DMS 273 (cell line): Measurements from ENCODE around the gene LRR1.
A peak's percentile ranks its signal among the peaks of the same experiment; 100 is the strongest.

ENCODE experiments used
- DNase-seq: peaks from one replicate; lab custom pipeline; 2025; ENCODE audit not compliant: unreplicated experiment; lab: John Stamatoyannopoulos, UW

LRR1 gene

DNA sequence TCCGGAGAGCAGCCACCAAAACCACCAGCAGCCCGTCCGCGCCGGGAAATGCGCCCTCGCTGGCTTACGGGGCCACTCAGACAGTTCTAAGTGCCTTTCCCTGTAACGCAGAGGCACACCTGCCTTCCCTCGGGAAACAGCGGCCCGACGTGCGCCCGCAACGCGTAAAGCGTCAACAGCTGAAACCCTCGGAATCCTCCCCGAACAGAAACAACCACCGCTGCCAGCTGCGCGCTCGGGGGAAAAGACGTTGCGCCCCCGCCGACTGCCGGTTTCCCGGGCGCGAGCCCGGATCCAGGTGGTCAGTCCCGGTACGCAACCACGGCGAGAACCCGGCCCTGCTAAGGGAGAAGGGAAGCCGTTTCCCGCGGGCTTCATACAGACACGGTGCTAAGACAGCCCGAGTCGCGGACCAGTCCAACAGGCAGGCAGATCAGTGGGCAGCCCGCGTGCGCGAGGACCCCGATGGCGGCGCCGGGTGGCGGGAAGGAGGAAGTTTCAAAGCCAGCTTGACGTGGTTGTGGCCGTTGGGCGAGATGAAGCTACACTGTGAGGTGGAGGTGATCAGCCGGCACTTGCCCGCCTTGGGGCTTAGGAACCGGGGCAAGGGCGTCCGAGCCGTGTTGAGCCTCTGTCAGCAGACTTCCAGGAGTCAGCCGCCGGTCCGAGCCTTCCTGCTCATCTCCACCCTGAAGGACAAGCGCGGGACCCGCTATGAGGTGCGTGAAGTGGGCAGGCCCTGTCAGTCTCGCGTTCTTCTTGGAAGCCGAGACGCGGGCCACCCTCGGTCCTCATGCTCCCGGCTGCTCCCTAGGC, at the start of gene LRR1:
Gene LRR1 (plus strand): TSS at position 456 of the 816 bp plus-strand sequence. CDS start 81 bp downstream, at position 537.
- peak; percentile 93 for DNase-seq

- no peak for DNase-seq
These were observed 49.3 kb upstream of the LRR1 start for GRCh38 chr14:49549446-49549845.

DNA sequence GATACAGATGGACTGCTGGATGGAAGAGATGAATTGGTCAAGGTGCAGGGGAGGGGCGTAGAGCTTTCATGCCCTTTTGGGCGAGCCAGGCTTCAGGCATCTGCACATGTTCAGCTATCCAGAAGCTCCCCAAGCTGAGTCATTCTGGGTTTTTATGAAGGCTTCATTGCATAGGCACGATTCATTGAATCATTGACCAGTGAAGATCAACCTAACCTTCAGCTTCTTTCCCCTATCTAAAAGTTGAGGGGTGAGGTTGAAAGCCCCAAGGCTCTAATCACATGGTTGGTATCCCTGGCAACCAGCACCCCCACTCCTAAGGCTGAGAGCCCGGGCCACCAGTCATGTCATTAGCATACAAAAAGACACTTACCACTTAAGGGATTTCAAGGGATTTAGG, 48.9 kb upstream of the LRR1 start:
- no peak for DNase-seq

- peak; percentile 29 for DNase-seq
These were observed 48.2 kb upstream of the LRR1 start for GRCh38 chr14:49550286-49551184.

- DNase-seq, result no peak
These were observed 47.2 kb upstream of the LRR1 start for GRCh38 chr14:49551569-49551968.

GRCh38 chr14:49553106-49553505, 45.6 kb upstream of the LRR1 start:
- DNase-seq, result no peak

DNA sequence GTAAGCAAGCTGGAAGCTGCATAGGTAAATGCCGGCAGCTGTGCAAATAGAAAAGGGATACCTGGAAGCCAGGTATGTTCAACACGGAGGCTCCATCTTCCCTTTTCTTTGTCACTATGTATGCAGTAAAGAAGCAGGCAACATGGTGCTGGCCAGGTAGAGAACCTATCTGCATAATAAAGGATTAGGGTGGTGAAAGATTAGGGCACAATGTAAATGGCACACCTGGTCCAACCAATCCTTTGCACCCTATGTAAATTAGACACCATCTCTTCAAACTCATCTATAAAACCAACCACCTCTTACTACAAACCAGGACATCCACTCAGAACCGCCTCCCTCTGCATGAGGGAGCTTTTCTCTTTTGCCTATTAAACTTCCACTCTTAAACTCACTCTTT, 44.8 kb upstream of the LRR1 start:
- no peak for DNase-seq

GRCh38 chr14:49559979-49560768, 38.6 kb upstream of the LRR1 start:
- DNase-seq, result no peak

DNA sequence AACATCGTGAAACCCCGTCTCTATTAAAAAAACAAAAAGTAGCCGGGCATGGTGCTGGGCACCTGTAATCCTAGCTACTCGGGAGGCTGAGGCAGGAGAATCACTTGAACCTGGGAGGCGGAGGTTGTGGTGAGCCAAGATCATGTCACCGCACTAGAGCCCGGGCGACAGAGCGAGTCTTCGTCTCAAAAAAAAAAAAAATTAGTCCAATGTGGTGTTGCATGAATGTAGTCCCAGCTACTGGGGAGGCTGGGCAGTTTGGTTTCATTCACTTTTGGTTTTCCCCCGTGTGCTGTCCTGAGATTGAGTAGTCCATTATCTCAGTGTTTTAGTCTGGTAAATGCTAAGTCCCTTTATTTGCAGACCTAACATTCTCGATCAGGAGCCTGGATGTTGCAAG, 32.0 kb upstream of the LRR1 start:
- no peak for DNase-seq

DNA sequence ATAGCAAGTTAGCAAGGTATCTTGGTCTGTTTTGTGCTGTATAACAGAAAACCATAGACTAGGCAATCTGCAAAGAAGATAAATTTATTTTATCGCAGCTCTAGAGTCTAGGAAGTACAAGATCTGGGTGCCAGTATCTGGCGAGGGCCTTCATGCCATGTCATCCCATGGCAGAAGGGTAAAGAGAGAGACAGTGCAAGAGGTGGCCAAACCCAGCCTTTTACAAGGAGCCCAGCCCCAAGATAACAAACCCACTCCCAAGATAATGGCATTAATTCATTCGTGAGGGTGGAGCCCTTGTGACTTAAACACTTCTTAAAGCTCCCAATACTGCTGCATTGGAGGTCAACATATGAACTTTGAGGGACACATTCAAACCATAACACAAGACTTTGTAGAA, 29.5 kb upstream of the LRR1 start:
- DNase-seq, result no peak

- no peak for DNase-seq
These were observed 24.7 kb upstream of the LRR1 start for GRCh38 chr14:49574038-49574437.

DNA sequence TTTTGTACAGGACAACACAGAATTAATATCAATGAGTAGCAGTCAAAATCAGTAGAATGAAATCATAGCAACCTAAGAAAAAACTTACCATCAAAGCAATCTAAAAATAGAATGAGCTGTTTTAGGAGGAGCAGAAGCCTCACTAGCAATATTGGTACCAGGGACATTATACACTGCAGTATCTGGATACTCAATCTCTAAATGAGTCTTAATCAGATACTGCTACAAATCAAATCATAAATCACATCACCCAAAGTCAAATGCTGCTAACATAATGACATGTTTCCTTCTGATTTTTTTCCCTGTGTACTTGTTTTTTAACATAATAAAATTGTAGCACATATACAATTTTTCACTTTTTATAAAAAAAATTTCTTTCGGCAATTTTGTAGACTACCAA, 20.6 kb upstream of the LRR1 start:
- DNase-seq, result no peak

GRCh38 chr14:49579841-49580240, 18.9 kb upstream of the LRR1 start:
- DNase-seq, result no peak

DNA sequence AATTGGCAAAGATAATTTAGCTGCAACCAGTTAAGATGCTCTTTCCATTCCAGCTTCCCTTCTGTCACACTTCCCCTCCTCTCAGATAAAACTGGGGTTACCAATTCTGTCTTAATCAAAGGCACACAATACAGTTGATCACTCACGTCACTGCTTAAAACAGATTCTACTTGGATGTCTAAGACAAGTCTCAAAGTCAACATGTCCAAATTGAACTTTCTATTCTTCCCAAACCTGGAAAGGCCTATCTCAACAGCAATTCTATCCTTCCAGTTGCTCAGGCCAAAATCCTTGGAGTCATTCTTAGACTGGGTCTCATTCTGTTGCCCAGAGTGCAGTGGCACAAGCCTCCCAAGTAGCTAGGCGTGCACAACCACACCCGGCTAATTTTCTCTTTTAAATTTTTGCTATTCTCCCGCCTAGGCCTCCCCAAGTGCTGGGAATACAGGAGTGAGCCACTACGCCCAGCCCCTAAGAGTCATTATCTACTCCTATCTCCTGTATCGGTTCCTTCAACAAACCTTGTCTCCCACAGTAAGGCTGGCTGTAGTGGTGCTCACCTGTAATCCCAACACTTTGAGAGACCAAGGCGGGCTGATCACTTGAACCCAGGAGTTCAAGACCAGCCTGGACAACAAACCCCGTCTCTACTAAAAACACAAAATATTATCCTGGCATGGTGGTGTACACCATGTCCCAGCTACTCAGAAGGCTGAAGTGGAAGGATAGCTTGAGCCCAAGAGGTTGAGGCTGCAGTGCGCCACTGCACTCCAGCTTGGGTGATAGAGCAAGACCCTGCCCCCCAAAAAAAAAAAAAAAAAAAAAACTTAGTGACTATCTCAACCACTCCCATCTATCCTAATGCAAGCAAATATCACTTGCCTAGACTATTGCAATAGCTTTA, 17.3 kb upstream of the LRR1 start:
- DNase-seq, result peak; percentile 60

DNA sequence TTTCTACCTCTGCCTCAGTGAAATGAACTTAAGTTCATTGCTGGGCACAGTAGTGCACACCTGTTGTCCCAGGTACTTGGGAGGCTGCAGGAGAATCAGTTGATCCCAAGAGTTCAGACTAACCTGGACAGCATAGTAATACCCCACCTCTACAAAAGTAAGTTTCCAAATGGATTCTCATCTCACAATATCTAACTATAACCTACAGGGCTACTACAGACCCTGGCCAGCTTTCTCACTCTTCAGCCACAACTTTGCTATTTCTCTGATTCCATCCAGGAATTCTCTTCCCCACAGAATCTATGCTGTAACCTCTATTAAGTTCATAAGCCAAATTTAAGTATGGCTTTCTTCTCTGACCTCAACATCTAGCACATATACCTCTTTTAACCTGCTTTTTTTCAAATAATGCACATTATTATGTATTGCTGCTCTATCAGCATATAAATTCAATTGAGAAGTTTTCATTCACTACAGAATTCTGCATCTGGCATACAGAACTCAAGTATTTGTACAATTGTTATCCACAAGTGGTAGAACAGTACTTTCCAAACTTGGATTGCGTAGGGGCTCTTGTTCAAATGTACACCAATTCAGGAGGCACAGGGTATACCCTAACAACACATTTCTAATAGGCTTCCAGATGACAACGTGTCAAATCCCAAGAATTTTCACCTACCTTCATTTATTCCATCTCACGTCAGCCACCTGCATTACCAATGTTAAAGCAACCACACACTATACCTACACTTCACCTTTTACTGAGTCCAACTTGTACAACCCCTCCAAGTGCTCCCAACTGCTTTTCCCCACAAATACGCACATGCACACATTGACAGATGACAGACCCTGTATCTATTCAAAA, 16.4 kb upstream of the LRR1 start:
- peak; percentile 56 for DNase-seq

DNA sequence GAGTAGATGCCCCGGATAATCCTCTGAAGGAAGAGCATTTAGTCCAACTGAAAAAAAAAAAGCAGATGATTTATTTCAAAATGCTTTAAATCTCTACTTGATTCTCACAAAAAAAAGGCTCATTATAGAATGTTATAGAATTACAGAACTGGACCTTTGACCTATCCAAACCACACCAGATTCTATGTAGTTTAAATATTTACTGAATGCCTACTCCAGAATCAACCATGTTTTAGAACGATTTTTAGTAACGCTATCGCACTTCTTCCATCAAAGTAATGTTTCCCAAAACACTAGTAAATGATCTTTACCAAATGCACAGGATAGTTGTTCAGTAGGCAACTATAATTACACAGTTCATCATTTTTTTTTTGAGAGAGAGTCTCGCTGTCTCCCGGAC, 15.1 kb upstream of the LRR1 start:
- no peak for DNase-seq

- DNase-seq, result no peak
These were observed 14.7 kb upstream of the LRR1 start for GRCh38 chr14:49584058-49584457.

DNA sequence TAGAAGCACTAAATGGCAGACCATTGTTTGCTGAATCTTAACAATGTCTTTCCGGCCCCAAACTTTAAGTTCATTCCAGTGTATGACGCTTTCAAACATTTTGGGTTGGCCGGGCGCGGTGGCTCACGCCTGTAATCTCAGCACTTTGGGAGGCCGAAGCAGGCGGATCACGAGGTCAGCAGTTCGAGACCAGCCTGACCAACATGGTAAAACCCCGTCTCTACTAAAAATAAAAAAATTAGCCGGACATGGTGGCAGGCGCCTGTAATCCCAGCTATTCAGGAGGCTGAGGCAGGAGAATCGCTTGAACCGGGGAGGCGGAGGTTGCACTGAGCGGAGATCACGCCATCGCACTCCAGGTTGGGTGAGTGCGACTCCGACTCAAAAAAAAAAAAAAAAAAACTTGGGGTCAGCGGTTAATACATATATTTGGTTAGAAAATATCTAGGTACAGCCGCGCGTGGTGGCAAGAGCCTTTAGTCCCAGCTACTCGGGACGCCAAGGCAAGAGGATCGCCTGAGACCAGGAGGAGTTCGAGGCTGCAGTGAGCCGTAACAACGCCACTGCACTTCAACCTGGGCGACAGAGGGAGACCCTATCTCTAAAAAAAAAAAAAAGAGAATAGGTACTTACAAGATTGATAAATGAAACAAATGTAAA, 13.6 kb upstream of the LRR1 start:
- peak; percentile 29 for DNase-seq
